K562 (cell line): Measurements from ENCODE around the gene LYSMD4.

Source experiments
- CBFA2T2 ChIP-seq: fragments of 450-650 bp; conservative IDR thresholded peaks from 2 replicates; pipeline ENCODE4 v1.6.1; 2017; ENCODE audit warnings: mild to moderate bottlenecking
- CHD2 ChIP-seq: IDR thresholded peaks from 2 replicates; pipeline ENCODE4 v1.6.1; 2011; ENCODE audit warnings: low read depth, low read length
- MYBL2 ChIP-seq, 2 experiments: fragments of 450-650 bp in 1 of 2; sonication (generic) in 1 of 2; formaldehyde crosslinking in 1 of 2; IDR thresholded peaks; 2 replicates each; pipeline versions ENCODE4 v1.6.1 to v1.8.1; 2017 to 2022; ENCODE audit warnings: borderline replicate concordance in 1 of 2, inconsistent platforms in 1 of 2, low read depth in 1 of 2, mild to moderate bottlenecking in 1 of 2, missing genetic modification reagents in 1 of 2, moderate library complexity in 1 of 2
- POLR2A ChIP-seq: fragments of 450-650 bp; conservative IDR thresholded peaks from 2 replicates; pipeline ENCODE4 v1.6.1; 2016
- PTBP1 ChIP-seq: fragments of 200-400 bp; formaldehyde crosslinking; IDR thresholded peaks from 2 replicates; pipeline ENCODE4 v1.6.1; 2017; ENCODE audit warnings: low read depth, low read length
- RAD51 ChIP-seq: fragments of 450-650 bp; IDR thresholded peaks from 2 replicates; pipeline ENCODE4 v1.7.1; 2016; ENCODE audit warnings: low read depth, mild to moderate bottlenecking, borderline replicate concordance
- TF ChIP-seq, protein P1 (sequence below): fragments of 150-350 bp; IDR thresholded peaks from 2 replicates; pipeline ENCODE4 v1.6.1; 2014; ENCODE audit warnings: low read depth, mild to moderate bottlenecking, low read length, borderline replicate concordance
- TF ChIP-seq, protein P2 (sequence below), 3 experiments: IDR thresholded peaks in 2 of 3; conservative IDR thresholded peaks in 1 of 3; 2 replicates each; pipeline ENCODE4 v1.5.1; 2011 to 2012; ENCODE audit warnings: low read length in 3 of 3, mild to moderate bottlenecking in 3 of 3, control low read depth in 2 of 3, improper control_type of control experiment in 1 of 3, inconsistent platforms in 1 of 3, low read depth in 1 of 3, mixed read lengths in 1 of 3, moderate library complexity in 1 of 3; ENCODE audit not compliant: insufficient read depth in 2 of 3
- TF ChIP-seq, protein P3 (sequence below), 2 experiments: fragments of 450-650 bp in 1 of 2; IDR thresholded peaks; 2 replicates each; pipeline ENCODE4 v1.6.1; 2011 to 2017; ENCODE audit warnings: low read depth in 2 of 2, antibody characterized with exemption in 1 of 2, borderline replicate concordance in 1 of 2, low read length in 1 of 2, mild to moderate bottlenecking in 1 of 2, mixed read lengths in 1 of 2; ENCODE audit not compliant: control insufficient read depth in 1 of 2
- TF ChIP-seq, protein P4 (sequence below): fragments of 250-450 bp; sonication (Bioruptor Pico); IDR thresholded peaks from 2 replicates; pipeline ENCODE4 v1.5.0; 2020; ENCODE audit warnings: mild to moderate bottlenecking, borderline replicate concordance
- TF ChIP-seq, protein P5 (sequence below): sonication (generic); formaldehyde crosslinking; IDR thresholded peaks from 2 replicates; pipeline ENCODE4 v1.8.1; 2022; ENCODE audit warnings: missing genetic modification reagents
- TF ChIP-seq, protein P6 (sequence below): conservative IDR thresholded peaks from 2 replicates; pipeline ENCODE4 v1.6.1; 2011; ENCODE audit warnings: low read depth, mild to moderate bottlenecking, low read length; ENCODE audit not compliant: control insufficient read depth
- TF ChIP-seq, protein P7 (sequence below): fragments of 250-450 bp; sonication (Bioruptor Pico); IDR thresholded peaks from 2 replicates; pipeline ENCODE4 v1.5.1; 2021; ENCODE audit warnings: mild to moderate bottlenecking

DNA sequence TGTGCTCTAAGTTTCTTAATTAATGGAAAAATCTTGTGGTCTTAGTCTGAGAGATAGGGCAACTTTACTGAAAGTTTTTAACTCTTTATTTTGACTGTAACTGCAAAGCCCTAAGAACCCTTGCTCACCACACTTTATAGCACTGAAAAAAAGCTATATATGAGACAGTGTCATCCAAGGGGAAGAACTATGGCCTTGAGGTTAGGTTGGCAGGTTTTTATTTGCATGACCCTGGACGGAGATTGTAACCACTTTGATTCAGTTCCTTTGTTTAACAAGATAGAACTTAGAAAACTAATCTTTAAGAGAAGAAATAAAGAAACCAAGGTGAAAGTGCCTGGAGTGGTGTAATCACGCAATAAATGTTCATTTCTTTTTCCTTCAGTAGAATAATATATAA, 30.6 kb upstream of the LYSMD4 start:
- TF ChIP-seq CHD2 (no peak), RAD51 (no peak), POLR2A (no peak), CBFA2T2 (no peak), MYBL2 (IDR thresholded peaks at IDR 0.05; ENCODE audit: low read depth) (no peak), MYBL2 (CRISPR knock-in tag; IDR thresholded peaks at IDR 0.05; ENCODE audit: borderline replicate concordance) (no peak), PTBP1 (no peak)
- TF ChIP-seq, protein P1, sequence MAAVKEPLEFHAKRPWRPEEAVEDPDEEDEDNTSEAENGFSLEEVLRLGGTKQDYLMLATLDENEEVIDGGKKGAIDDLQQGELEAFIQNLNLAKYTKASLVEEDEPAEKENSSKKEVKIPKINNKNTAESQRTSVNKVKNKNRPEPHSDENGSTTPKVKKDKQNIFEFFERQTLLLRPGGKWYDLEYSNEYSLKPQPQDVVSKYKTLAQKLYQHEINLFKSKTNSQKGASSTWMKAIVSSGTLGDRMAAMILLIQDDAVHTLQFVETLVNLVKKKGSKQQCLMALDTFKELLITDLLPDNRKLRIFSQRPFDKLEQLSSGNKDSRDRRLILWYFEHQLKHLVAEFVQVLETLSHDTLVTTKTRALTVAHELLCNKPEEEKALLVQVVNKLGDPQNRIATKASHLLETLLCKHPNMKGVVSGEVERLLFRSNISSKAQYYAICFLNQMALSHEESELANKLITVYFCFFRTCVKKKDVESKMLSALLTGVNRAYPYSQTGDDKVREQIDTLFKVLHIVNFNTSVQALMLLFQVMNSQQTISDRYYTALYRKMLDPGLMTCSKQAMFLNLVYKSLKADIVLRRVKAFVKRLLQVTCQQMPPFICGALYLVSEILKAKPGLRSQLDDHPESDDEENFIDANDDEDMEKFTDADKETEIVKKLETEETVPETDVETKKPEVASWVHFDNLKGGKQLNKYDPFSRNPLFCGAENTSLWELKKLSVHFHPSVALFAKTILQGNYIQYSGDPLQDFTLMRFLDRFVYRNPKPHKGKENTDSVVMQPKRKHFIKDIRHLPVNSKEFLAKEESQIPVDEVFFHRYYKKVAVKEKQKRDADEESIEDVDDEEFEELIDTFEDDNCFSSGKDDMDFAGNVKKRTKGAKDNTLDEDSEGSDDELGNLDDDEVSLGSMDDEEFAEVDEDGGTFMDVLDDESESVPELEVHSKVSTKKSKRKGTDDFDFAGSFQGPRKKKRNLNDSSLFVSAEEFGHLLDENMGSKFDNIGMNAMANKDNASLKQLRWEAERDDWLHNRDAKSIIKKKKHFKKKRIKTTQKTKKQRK: no peak
- TF ChIP-seq, protein P2, sequence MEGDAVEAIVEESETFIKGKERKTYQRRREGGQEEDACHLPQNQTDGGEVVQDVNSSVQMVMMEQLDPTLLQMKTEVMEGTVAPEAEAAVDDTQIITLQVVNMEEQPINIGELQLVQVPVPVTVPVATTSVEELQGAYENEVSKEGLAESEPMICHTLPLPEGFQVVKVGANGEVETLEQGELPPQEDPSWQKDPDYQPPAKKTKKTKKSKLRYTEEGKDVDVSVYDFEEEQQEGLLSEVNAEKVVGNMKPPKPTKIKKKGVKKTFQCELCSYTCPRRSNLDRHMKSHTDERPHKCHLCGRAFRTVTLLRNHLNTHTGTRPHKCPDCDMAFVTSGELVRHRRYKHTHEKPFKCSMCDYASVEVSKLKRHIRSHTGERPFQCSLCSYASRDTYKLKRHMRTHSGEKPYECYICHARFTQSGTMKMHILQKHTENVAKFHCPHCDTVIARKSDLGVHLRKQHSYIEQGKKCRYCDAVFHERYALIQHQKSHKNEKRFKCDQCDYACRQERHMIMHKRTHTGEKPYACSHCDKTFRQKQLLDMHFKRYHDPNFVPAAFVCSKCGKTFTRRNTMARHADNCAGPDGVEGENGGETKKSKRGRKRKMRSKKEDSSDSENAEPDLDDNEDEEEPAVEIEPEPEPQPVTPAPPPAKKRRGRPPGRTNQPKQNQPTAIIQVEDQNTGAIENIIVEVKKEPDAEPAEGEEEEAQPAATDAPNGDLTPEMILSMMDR (IDR thresholded peaks at IDR 0.05 in 2 of 3, conservative IDR thresholded peaks at IDR 0.05 in 1 of 3; ENCODE audit: insufficient read depth in 2 of 3, low read depth in 1 of 3, low read length in 3 of 3): no peak
- TF ChIP-seq, protein P3, sequence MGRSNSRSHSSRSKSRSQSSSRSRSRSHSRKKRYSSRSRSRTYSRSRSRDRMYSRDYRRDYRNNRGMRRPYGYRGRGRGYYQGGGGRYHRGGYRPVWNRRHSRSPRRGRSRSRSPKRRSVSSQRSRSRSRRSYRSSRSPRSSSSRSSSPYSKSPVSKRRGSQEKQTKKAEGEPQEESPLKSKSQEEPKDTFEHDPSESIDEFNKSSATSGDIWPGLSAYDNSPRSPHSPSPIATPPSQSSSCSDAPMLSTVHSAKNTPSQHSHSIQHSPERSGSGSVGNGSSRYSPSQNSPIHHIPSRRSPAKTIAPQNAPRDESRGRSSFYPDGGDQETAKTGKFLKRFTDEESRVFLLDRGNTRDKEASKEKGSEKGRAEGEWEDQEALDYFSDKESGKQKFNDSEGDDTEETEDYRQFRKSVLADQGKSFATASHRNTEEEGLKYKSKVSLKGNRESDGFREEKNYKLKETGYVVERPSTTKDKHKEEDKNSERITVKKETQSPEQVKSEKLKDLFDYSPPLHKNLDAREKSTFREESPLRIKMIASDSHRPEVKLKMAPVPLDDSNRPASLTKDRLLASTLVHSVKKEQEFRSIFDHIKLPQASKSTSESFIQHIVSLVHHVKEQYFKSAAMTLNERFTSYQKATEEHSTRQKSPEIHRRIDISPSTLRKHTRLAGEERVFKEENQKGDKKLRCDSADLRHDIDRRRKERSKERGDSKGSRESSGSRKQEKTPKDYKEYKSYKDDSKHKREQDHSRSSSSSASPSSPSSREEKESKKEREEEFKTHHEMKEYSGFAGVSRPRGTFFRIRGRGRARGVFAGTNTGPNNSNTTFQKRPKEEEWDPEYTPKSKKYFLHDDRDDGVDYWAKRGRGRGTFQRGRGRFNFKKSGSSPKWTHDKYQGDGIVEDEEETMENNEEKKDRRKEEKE (IDR thresholded peaks at IDR 0.05; ENCODE audit: borderline replicate concordance in 1 of 2, control insufficient read depth in 1 of 2, low read depth in 2 of 2, low read length in 1 of 2): no peak
- TF ChIP-seq, protein P4, sequence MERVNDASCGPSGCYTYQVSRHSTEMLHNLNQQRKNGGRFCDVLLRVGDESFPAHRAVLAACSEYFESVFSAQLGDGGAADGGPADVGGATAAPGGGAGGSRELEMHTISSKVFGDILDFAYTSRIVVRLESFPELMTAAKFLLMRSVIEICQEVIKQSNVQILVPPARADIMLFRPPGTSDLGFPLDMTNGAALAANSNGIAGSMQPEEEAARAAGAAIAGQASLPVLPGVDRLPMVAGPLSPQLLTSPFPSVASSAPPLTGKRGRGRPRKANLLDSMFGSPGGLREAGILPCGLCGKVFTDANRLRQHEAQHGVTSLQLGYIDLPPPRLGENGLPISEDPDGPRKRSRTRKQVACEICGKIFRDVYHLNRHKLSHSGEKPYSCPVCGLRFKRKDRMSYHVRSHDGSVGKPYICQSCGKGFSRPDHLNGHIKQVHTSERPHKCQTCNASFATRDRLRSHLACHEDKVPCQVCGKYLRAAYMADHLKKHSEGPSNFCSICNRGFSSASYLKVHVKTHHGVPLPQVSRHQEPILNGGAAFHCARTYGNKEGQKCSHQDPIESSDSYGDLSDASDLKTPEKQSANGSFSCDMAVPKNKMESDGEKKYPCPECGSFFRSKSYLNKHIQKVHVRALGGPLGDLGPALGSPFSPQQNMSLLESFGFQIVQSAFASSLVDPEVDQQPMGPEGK: no peak
- TF ChIP-seq, protein P5, sequence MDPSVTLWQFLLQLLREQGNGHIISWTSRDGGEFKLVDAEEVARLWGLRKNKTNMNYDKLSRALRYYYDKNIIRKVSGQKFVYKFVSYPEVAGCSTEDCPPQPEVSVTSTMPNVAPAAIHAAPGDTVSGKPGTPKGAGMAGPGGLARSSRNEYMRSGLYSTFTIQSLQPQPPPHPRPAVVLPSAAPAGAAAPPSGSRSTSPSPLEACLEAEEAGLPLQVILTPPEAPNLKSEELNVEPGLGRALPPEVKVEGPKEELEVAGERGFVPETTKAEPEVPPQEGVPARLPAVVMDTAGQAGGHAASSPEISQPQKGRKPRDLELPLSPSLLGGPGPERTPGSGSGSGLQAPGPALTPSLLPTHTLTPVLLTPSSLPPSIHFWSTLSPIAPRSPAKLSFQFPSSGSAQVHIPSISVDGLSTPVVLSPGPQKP: no peak
- TF ChIP-seq, protein P6, sequence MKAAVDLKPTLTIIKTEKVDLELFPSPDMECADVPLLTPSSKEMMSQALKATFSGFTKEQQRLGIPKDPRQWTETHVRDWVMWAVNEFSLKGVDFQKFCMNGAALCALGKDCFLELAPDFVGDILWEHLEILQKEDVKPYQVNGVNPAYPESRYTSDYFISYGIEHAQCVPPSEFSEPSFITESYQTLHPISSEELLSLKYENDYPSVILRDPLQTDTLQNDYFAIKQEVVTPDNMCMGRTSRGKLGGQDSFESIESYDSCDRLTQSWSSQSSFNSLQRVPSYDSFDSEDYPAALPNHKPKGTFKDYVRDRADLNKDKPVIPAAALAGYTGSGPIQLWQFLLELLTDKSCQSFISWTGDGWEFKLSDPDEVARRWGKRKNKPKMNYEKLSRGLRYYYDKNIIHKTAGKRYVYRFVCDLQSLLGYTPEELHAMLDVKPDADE: no peak
- TF ChIP-seq, protein P7, sequence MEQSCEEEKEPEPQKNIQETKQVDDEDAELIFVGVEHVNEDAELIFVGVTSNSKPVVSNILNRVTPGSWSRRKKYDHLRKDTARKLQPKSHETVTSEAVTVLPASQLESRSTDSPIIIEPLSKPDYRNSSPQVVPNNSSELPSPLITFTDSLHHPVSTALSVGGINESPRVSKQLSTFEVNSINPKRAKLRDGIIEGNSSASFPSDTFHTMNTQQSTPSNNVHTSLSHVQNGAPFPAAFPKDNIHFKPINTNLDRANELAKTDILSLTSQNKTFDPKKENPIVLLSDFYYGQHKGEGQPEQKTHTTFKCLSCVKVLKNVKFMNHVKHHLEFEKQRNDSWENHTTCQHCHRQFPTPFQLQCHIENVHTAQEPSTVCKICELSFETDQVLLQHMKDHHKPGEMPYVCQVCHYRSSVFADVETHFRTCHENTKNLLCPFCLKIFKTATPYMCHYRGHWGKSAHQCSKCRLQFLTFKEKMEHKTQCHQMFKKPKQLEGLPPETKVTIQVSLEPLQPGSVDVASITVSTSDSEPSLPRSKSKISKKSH (CRISPR knock-in tag): no peak
